GM12878 (cell line): Measurements from ENCODE around the gene MAGI1. TPM values are rescaled to one million over a fixed set of nuclear protein-coding genes. Genes with fewer than 3 reads are reported as not detected.

ENCODE experiments used
- FOXM1 ChIP-seq: IDR thresholded peaks from 2 replicates; pipeline ENCODE4 v1.6.1; 2012; ENCODE audit warnings: low read depth, mild to moderate bottlenecking, inconsistent platforms, low read length, moderate library complexity
- NFIC ChIP-seq: IDR thresholded peaks from 2 replicates; pipeline ENCODE4 v1.6.1; 2012; ENCODE audit warnings: low read depth, mild to moderate bottlenecking, inconsistent platforms, low read length, moderate library complexity
- SMC3 ChIP-seq: IDR thresholded peaks from 2 replicates; pipeline ENCODE4 v1.6.1; 2011; ENCODE audit warnings: low read length, improper control_type of control experiment, borderline replicate concordance
- ZBTB4 ChIP-seq: fragments of 450-650 bp; formaldehyde crosslinking; IDR thresholded peaks from 2 replicates; pipeline ENCODE4 v1.4.0; 2022; ENCODE audit warnings: mild to moderate bottlenecking, moderate library complexity
- polyA plus RNA-seq, 11 experiments: library from polyadenylated mRNA; depleted of rRNA in 4 of 11; unstranded in 6 of 11; stranded (reverse) in 5 of 11; fragments of >200 nt; fragmentation: Nextera tagmentation in 4 of 11; fragmentation: Illumina TruSeq in 1 of 11; extraction: Ambion mirVana in 4 of 11; extraction: Trizol in 1 of 11; gene quantifications; 1 replicate in 1 of 11; 2 replicates in 10 of 11; pipeline versions ENCODE4 v1.2.1 to v1.2.3, GENCODE V29; 2011 to 2016; ENCODE audit warnings: inconsistent platforms in 2 of 11, missing spikeins in 2 of 11, low read depth in 1 of 11
- total RNA-seq, 4 experiments: library from RNA; depleted of rRNA in 3 of 4; stranded (reverse); fragments of >200 nt in 3 of 4; fragmentation: Illumina TruSeq in 1 of 4; extraction: Trizol in 1 of 4; gene quantifications; 2 replicates each; pipeline versions ENCODE4 v1.2.1 to v1.2.3, GENCODE V29; 2013 to 2021
- TF ChIP-seq, protein P1 (sequence below), 3 experiments: IDR thresholded peaks in 2 of 3; conservative IDR thresholded peaks in 1 of 3; 2 replicates each; pipeline ENCODE4 v1.5.1; 2011; ENCODE audit warnings: low read depth in 3 of 3, low read length in 3 of 3, mild to moderate bottlenecking in 3 of 3, control low read depth in 2 of 3, moderate library complexity in 2 of 3, inconsistent platforms in 1 of 3, mixed read lengths in 1 of 3; ENCODE audit not compliant: control insufficient read depth in 2 of 3, insufficient read depth in 1 of 3; ENCODE audit errors: extremely low read depth in 1 of 3

Gene MAGI1
- total and polyA plus RNA-seq, 10 of the 15 experiments (the other 5 are each of a cell fraction or from before 2014, with no cell fraction given): 0.02 to 3.3 (median 0.29) TPM; not detected in 1

DNA sequence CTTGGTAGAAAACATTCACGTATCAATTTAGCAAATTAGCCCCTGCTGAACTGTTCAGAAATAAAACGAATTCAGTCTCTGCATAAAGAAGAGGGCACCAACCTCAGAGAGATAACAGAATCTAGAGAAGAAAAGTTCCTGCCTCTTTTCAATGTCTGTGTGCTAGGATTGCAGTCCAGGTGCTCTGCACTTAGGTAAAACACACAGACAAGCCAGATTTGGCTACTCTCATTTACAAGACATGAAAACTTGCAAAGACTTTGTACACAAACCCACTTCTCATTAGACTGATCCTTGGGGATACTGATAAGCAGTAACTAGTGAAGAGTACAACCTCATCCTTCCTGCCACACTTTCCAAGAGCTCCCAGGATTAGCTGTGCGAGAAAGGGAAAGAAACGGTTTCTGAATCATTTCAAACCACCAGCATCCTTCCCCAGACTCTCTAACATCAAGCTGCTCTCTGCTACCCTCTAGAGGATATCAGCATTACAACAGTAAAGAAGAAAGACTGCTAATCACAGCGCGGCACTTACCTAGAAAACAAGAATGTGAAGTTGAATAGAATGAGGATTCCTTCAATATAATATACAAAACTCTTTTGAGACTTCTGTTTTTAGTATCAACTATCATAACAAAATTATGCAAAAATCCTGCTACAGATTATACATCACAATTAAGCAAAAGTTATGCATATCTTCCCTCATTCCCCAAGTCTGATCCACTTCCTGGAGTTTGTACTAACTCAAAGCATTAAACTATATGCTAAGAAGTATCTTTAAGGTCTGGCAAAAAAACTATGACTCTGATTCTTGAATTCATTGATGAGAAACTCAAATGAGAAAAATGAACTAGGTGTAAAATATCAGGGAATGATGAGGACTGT is 306.4 kb downstream of the MAGI1 start (continued):
- TF ChIP-seq SMC3 (peak; percentile 37; the same call in 1 of the 2 replicates), FOXM1 (no peak), ZBTB4 (CRISPR knock-in tag) (no peak), NFIC (no peak)
- TF ChIP-seq, protein P1, sequence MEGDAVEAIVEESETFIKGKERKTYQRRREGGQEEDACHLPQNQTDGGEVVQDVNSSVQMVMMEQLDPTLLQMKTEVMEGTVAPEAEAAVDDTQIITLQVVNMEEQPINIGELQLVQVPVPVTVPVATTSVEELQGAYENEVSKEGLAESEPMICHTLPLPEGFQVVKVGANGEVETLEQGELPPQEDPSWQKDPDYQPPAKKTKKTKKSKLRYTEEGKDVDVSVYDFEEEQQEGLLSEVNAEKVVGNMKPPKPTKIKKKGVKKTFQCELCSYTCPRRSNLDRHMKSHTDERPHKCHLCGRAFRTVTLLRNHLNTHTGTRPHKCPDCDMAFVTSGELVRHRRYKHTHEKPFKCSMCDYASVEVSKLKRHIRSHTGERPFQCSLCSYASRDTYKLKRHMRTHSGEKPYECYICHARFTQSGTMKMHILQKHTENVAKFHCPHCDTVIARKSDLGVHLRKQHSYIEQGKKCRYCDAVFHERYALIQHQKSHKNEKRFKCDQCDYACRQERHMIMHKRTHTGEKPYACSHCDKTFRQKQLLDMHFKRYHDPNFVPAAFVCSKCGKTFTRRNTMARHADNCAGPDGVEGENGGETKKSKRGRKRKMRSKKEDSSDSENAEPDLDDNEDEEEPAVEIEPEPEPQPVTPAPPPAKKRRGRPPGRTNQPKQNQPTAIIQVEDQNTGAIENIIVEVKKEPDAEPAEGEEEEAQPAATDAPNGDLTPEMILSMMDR (IDR thresholded peaks at IDR 0.05 in 2 of 3, conservative IDR thresholded peaks at IDR 0.05 in 1 of 3; ENCODE audit: control insufficient read depth in 2 of 3, extremely low read depth in 1 of 3, insufficient read depth in 1 of 3, low read depth in 3 of 3, low read length in 3 of 3): peak; percentile 67 to 83 (median 82)
